ENCODE measurements around the gene KCNH6.

KCNH6 gene

GRCh38 chr17:63542218-63542545, 19.0 kb downstream of the KCNH6 start:
- TF ChIP-seq POLR2A (IDR thresholded peaks at IDR 0.05; ENCODE audit: low read depth, low read length) = no peak
- DNase-seq (ENCODE audit: insufficient read length, low spot score) (no peak), FAIRE-seq (no peak)

- no peak for FAIRE-seq
- DNase-seq (ENCODE audit: insufficient read length, low spot score) = no peak
- no peak for TF ChIP-seq POLR2A (IDR thresholded peaks at IDR 0.05; ENCODE audit: low read depth, low read length)
Observed at GRCh38 chr17:63542942-63543821, 20.0 kb downstream of the KCNH6 start.

GRCh38 chr17:63543822-63544420, 20.8 kb downstream of the KCNH6 start:
- TF ChIP-seq POLR2A (IDR thresholded peaks at IDR 0.05; ENCODE audit: low read depth, low read length) = no peak
- DNase-seq (ENCODE audit: insufficient read length, low spot score) (no peak), FAIRE-seq (no peak)

DNA sequence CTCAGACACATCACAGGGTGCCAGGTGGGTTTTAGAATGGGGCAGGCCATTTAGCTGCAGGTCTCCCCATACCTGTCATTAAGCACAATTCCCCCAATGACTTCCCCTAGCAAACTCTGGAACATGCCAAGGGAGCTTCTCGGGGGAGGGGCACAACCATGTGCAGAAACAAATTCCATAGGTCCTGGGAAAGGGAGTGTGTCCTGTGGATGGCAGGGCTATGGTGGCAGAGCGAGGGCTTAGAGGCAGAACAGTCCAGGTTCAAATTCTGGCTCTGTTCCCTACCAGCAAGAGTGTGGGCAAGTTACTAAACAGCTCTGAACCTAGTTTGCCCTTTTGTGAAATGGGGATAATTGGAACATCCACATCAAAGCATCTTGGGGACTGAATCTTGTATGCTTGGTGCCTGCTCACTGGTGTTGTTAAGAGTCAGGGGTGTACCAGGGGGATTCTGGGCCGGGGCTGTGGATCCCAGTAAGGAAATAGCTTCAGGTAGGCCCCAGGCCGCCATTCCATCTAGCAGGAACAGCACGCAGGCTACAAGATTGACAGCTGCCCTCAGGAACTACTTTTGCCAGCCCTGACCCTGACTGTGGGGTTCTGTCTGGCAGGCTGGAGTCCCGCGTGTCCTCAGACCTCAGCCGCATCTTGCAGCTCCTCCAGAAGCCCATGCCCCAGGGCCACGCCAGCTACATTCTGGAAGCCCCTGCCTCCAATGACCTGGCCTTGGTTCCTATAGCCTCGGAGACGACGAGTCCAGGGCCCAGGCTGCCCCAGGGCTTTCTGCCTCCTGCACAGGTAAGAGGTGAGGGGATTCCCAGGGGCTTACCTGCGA, 21.5 kb downstream of the KCNH6 start:
- TF ChIP-seq POLR2A (IDR thresholded peaks at IDR 0.05; ENCODE audit: low read depth, low read length) = no peak
- DNase-seq (ENCODE audit: insufficient read length, low spot score) (no peak), FAIRE-seq (no peak)

- no peak for TF ChIP-seq POLR2A (IDR thresholded peaks at IDR 0.05; ENCODE audit: low read depth, low read length)
- no peak for DNase-seq (ENCODE audit: insufficient read length, low spot score)
- FAIRE-seq = no peak
Observed at GRCh38 chr17:63546308-63547082, 23.3 kb downstream of the KCNH6 start.

GRCh38 chr17:63547083-63547523, 23.9 kb downstream of the KCNH6 start:
- no peak for TF ChIP-seq POLR2A (IDR thresholded peaks at IDR 0.05; ENCODE audit: low read depth, low read length)
- no peak for FAIRE-seq

DNA sequence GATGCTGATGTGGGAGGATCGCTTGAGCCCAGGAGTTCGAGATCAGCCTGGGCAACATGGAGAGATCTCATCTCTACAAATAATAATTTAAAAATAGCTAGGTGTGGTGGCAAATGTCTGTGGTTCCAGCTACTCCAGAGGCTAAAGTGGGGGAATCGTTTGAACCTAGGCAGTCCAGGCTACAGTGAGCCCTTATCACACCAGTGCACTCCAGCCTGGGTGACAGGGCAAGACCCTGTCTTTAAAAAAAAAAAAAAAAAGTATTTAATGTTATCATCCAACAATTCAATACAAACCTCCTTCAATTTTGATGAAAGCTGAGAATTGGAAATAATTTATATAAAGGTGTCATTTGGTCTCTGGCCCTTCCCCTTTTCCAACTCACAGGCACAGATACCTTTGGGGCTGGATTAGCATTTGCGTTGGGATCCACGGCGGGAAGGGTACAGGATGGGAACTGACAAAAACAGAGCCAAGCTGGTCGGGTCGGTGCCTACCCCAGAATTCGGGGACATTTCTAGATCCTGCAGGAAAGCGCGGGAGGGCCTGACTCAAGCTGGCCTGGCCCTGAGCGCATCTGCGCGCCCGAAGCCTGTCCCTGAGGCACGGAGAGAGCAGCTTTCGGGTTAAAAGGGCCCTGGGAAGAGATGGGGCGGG, 26.3 kb downstream of the KCNH6 start:
- DNase-seq (ENCODE audit: insufficient read length, low spot score) = peak; percentile 69
- no peak for FAIRE-seq
- no peak for TF ChIP-seq POLR2A (IDR thresholded peaks at IDR 0.05; ENCODE audit: low read depth, low read length)

More at GRCh38 chr17:63547083-63547523, 23.9 kb downstream of the KCNH6 start:
- DNase-seq (ENCODE audit: insufficient read length, low spot score) = no peak

DNA sequence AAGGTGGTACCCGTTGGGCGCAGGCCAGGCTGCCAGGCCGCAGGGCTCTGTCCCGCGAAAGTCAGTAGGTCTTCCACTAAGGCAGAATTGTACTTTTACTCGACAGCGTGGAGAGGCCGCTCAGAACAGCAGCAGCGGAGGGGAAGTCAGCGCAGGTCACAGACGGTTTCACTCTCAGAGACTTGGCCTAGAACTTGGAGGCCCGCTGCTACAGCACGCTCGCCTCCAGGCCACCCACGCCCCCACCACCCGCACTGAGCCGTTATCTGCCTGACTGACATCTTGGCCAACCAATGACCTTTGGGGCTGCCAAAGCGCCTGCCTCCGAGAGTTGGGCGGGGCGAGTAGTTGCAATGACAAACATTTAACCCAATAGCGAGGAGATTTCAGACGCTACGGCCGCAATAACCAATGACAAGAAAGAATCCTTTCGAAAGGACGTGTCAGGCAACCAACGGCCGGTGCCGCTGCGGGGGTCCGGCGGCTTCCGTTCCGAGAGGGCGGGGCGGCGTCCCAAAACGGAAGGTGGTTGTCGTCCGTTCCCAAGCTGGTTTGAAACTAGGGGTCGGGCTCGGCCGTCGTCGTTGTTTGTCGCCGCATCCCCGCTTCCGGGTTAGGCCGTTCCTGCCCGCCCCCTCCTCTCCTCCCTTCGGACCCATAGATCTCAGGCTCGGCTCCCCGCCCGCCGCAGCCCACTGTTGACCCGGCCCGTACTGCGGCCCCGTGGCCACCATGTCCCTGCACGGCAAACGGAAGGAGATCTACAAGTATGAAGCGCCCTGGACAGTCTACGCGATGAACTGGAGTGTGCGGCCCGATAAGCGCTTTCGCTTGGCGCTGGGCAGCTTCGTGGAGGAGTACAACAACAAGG, 27.0 kb downstream of the KCNH6 start, which contains the start of gene DCAF7:
Gene DCAF7, plus strand, starts transcription at position 532 of the 871 bp plus-strand sequence. Its CDS starts 201 bp downstream, at position 733.
- peak; percentile 99 for DNase-seq (ENCODE audit: insufficient read length, low spot score)
- FAIRE-seq = peak; percentile 93
- peak; percentile 90 for TF ChIP-seq POLR2A (IDR thresholded peaks at IDR 0.05; ENCODE audit: low read depth, low read length)

DNA sequence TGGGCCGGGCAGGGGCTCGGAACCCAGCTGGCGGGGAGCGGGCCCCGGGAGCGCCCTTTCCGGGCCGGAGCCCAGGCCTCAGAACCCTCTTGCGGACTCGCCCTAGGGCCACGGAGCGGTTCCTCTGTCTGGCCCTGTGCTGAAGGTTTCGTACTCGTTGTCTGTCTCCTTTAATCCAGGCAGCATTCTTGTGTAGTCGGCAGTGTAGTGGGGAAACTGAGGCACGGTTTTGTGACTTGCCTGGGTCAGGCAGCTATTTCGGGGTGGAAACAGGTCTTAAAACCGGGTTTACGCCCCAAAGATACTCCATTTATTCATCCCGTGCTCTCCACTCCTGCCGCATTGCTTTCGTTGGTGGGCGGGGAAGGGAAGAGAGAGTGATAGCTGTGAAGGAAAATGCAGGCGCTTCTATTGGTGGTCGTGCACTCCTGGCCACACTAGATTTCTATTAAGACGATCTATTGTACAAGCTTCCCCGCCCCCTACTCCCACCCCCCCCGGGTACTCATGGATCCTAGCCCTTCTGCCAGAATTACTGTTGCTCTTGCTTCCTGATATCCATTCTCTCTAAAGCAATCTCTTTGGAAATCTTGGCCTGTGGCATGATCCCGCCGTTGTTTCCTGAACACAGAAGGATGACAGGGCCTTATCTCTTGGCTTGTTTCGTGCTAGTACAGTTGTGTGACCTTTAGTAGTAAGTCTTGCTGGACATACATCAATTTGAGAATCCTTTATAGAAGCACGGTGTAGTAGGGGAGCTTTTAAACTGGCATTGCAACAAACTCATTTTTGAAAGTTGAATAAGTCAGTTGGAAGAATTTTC, 27.9 kb downstream of the KCNH6 start:
- no peak for TF ChIP-seq POLR2A (IDR thresholded peaks at IDR 0.05; ENCODE audit: low read depth, low read length)
- FAIRE-seq = no peak
- no peak for DNase-seq (ENCODE audit: insufficient read length, low spot score)

DNA sequence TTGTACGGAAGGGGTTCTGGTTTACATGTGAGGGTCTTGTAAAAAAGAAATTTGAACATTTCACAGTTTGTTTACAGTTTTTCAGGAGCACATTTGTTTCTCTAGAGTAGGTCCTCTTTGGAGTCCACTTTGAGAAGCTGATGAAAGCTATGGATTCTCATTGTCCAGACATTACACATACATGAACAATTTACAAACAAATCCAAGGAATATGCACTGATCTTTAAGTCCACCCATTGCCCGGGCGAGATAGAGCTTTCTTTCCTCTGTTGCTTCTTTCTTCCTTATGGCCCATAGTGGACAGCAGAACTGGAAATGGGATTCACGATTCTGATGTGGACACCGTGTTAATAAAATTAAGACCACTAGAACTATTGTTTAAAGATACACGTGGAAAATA, 29.1 kb downstream of the KCNH6 start:
- FAIRE-seq (no peak), DNase-seq (ENCODE audit: insufficient read length, low spot score) (no peak)
- TF ChIP-seq POLR2A (IDR thresholded peaks at IDR 0.05; ENCODE audit: low read depth, low read length) = no peak

GRCh38 chr17:63555500-63556156, 32.5 kb downstream of the KCNH6 start:
- no peak for TF ChIP-seq POLR2A (IDR thresholded peaks at IDR 0.05; ENCODE audit: low read depth, low read length)
- no peak for DNase-seq (ENCODE audit: insufficient read length, low spot score)
- no peak for FAIRE-seq

Measured in H54 (cell line).